ENCODE data around the gene MGAT3. TPM values are rescaled to one million over a fixed set of nuclear protein-coding genes. Genes with fewer than 3 reads are reported as not detected.

The MGAT3 gene
- polyA plus RNA-seq, 1 of the 3 experiments (the other 2 are of a cell fraction), result 0.16 TPM

DNA sequence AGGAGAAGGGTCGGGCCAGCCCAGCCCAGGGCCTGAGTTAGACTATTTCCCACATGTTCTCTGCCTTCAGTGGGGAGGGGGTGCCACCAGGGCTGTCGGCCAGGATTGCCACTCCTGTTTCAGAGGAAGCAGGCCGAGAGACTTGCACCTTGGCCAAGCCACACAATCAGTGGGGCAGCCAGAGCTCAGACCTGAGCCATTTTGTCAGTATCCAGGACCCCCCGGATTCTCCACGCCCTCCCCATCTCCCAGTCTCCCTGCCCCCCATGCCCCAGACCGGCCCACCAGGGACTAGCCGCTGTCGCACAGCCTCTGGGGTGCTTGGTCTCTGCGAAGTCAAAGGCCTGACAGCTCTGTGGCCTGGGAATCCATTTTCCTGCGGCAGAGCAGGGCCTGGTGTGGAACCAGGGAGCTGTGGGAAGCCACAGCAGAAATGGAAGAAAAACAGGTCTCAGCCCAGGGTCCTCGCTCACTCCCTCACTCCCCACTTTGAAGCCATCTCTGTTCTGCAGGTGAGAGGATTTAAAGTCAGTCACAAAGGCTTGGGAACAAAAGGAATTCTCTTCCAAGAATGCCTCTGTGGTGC, 25.5 kb upstream of the MGAT3 start (continued):
- TF ChIP-seq, protein P1, sequence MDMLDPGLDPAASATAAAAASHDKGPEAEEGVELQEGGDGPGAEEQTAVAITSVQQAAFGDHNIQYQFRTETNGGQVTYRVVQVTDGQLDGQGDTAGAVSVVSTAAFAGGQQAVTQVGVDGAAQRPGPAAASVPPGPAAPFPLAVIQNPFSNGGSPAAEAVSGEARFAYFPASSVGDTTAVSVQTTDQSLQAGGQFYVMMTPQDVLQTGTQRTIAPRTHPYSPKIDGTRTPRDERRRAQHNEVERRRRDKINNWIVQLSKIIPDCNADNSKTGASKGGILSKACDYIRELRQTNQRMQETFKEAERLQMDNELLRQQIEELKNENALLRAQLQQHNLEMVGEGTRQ (IDR thresholded peaks at IDR 0.05; ENCODE audit: borderline replicate concordance, low read depth, low read length), result no peak
- TF ChIP-seq GABPA (IDR thresholded peaks at IDR 0.05; ENCODE audit: low read depth), result no peak

DNA sequence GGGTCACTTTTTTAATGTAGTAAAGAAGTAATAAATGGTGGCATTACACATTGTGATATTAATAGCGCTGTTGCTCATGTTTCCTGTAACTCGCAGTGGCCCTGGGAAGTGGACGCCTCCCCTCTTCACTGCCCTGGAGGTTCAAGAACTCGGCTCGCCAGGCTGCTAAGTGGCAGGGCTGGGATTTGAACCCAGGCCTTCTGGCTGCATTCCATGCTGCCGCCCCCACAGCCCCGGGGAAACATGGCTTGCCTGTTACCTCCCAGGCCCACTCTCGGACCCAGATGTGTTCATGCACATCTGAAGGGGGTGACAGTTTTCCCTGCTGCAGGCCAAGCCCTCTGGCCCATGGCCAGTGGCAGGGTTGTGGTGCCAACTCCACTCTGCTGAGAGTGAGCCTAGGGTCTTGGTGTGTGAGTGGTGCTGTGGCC, 25.0 kb upstream of the MGAT3 start:
- TF ChIP-seq JUND (IDR thresholded peaks at IDR 0.05) (no peak), MXI1 (IDR thresholded peaks at IDR 0.05; ENCODE audit: low read depth, low read length) (no peak), TEAD4 (IDR thresholded peaks at IDR 0.05; ENCODE audit: borderline replicate concordance, insufficient read depth) (no peak), RXRA (IDR thresholded peaks at IDR 0.05; ENCODE audit: borderline replicate concordance, low read depth) (no peak), SIN3A (IDR thresholded peaks at IDR 0.05; ENCODE audit: borderline replicate concordance, low read depth, low read length) (no peak), ELF1 (IDR thresholded peaks at IDR 0.05) (no peak), RCOR1 (IDR thresholded peaks at IDR 0.05; ENCODE audit: low read length) (no peak), NRF1 (IDR thresholded peaks at IDR 0.05; ENCODE audit: low read depth, low read length) (no peak), RFX5 (IDR thresholded peaks at IDR 0.05; ENCODE audit: low read length) (no peak), CHD2 (IDR thresholded peaks at IDR 0.05; ENCODE audit: low read length, partially characterized antibody) (no peak), EP300 (IDR thresholded peaks at IDR 0.05; ENCODE audit: borderline replicate concordance in 1 of 2, low read depth in 1 of 2, low read length in 1 of 2) (no peak), GATA2 (CRISPR knock-in tag; IDR thresholded peaks at IDR 0.05) (no peak), SMC3 (IDR thresholded peaks at IDR 0.05; ENCODE audit: low read depth, low read length) (no peak)
- TF ChIP-seq, protein P2, sequence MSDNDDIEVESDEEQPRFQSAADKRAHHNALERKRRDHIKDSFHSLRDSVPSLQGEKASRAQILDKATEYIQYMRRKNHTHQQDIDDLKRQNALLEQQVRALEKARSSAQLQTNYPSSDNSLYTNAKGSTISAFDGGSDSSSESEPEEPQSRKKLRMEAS (IDR thresholded peaks at IDR 0.05; ENCODE audit: low read depth), result no peak
- TF ChIP-seq, protein P3, sequence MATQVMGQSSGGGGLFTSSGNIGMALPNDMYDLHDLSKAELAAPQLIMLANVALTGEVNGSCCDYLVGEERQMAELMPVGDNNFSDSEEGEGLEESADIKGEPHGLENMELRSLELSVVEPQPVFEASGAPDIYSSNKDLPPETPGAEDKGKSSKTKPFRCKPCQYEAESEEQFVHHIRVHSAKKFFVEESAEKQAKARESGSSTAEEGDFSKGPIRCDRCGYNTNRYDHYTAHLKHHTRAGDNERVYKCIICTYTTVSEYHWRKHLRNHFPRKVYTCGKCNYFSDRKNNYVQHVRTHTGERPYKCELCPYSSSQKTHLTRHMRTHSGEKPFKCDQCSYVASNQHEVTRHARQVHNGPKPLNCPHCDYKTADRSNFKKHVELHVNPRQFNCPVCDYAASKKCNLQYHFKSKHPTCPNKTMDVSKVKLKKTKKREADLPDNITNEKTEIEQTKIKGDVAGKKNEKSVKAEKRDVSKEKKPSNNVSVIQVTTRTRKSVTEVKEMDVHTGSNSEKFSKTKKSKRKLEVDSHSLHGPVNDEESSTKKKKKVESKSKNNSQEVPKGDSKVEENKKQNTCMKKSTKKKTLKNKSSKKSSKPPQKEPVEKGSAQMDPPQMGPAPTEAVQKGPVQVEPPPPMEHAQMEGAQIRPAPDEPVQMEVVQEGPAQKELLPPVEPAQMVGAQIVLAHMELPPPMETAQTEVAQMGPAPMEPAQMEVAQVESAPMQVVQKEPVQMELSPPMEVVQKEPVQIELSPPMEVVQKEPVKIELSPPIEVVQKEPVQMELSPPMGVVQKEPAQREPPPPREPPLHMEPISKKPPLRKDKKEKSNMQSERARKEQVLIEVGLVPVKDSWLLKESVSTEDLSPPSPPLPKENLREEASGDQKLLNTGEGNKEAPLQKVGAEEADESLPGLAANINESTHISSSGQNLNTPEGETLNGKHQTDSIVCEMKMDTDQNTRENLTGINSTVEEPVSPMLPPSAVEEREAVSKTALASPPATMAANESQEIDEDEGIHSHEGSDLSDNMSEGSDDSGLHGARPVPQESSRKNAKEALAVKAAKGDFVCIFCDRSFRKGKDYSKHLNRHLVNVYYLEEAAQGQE (IDR thresholded peaks at IDR 0.05; ENCODE audit: low read depth, low read length), result no peak
- TF ChIP-seq, protein P4, sequence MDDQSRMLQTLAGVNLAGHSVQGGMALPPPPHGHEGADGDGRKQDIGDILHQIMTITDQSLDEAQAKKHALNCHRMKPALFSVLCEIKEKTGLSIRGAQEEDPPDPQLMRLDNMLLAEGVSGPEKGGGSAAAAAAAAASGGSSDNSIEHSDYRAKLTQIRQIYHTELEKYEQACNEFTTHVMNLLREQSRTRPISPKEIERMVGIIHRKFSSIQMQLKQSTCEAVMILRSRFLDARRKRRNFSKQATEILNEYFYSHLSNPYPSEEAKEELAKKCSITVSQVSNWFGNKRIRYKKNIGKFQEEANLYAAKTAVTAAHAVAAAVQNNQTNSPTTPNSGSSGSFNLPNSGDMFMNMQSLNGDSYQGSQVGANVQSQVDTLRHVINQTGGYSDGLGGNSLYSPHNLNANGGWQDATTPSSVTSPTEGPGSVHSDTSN (IDR thresholded peaks at IDR 0.05), result no peak
- TF ChIP-seq, protein P5, sequence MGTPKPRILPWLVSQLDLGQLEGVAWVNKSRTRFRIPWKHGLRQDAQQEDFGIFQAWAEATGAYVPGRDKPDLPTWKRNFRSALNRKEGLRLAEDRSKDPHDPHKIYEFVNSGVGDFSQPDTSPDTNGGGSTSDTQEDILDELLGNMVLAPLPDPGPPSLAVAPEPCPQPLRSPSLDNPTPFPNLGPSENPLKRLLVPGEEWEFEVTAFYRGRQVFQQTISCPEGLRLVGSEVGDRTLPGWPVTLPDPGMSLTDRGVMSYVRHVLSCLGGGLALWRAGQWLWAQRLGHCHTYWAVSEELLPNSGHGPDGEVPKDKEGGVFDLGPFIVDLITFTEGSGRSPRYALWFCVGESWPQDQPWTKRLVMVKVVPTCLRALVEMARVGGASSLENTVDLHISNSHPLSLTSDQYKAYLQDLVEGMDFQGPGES (IDR thresholded peaks at IDR 0.05; ENCODE audit: low read depth, low read length), result no peak
- TF ChIP-seq, protein P1 (IDR thresholded peaks at IDR 0.05; ENCODE audit: borderline replicate concordance, low read depth, low read length), result no peak
- CTCF ChIA-PET, result no interaction called here
- no peaks in the 10 kb centered on the region for H4K20me1 ChIP-seq (ENCODE audit: insufficient read depth)
- 0 out of 2 replicates have a peak overlapping the region, but pooled peaks have one; percentile 25 for H3K9ac ChIP-seq
- H3K4me3 ChIP-seq (ENCODE audit: low read depth in 2 of 2, low read length in 1 of 2), result no peak overlapping the region
- H3F3A ChIP-seq (replicated peaks; ENCODE audit: insufficient read depth), result no peaks in the 10 kb centered on the region
- no peak overlapping the region for H2AFZ ChIP-seq (ENCODE audit: low read depth)
- no peak for DNase-seq
- peaks cover 0 to 4% of the 10 kb centered on the region in 2 experiments; a peak in 2 of 4 replicates for H3K4me1 ChIP-seq (ENCODE audit: control insufficient read depth in 1 of 2, insufficient read depth in 2 of 2, low read depth in 1 of 2, low read length in 1 of 2)
- H3K27ac ChIP-seq (ENCODE audit: low read depth in 2 of 2, low read length in 1 of 2), result peak overlapping the region in 1 of 2 experiments; percentile 58; a peak in 1 of 4 replicates
- POLR2A ChIA-PET, result no interaction called here
- no peaks in the 10 kb centered on the region for H3K9me3 ChIP-seq
- no peak overlapping the region for H3K4me2 ChIP-seq
- H3K27me3 ChIP-seq (ENCODE audit: insufficient read depth), result no peaks in the 10 kb centered on the region
- H3K36me3 ChIP-seq (replicated peaks in 1 of 2; ENCODE audit: control insufficient read depth in 1 of 2, insufficient read depth in 2 of 2, low read length in 1 of 2), result peaks cover 0 to 7% of the 10 kb centered on the region in 2 experiments
- H3K79me2 ChIP-seq (ENCODE audit: insufficient read depth), result no peaks in the 10 kb centered on the region
- WGBS (ENCODE audit: low lambda C conversion rate), result 23% methylated on average over 3 of the region's 8 CpGs
- no peaks in the 10 kb centered on the region for H3K9me2 ChIP-seq

All from SK-N-SH (cell line).